Smooth muscle cell of the brain vasculature (primary cell): Measurements from ENCODE around the gene GPR148.

Source experiments
- DNase-seq: peaks from one replicate; pipeline ENCODE4 v3.0.0-alpha.2; 2012; ENCODE audit warnings: low read depth, low spot score

The GPR148 gene

DNA sequence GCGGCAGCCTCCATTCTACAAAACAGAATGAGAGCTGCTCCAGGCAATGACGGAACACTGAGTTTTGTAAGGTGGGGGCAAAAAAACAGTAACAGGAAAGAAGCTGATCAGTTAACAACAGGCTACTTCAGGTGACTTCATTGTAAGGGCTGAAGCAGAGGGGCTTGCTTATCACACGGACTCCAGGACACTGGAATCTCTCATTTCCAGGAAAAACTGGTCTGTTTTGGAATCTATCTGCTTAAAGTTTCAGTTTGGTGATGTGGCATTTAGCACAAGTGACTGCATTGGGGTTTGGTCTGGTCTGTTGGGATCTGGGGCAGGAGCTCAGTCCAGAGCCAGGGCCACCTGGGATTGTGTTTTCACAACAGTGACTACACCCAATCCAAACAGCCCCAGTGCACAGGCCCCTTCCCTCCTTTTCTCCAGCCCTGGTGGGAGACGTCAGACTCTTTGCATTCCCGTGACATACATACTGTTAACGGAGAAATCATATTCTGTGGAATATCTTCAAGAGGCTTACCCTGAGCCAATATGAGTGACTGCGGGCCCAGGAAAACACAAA, 40.6 kb downstream of the GPR148 start:
- no peak for DNase-seq

DNA sequence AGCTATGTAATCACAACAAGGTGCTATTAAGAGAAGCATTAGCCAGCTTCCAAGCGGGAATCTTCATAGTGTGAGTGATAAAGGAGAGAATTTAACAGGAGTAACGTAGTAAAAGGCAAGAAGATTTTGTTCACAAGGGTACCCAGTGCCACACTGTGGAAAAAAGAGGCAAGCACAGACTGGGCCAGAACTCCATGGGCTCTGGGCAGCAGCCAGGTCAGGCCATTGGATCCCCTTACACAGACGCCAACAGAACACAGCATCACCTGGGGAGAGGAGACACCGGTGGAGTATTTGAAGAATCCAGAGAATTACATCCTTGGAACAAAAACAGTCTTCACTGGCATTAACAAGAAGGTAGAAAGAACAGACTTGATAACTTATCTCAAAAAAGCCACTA, 47.7 kb downstream of the GPR148 start:
- DNase-seq, result no peak

DNA sequence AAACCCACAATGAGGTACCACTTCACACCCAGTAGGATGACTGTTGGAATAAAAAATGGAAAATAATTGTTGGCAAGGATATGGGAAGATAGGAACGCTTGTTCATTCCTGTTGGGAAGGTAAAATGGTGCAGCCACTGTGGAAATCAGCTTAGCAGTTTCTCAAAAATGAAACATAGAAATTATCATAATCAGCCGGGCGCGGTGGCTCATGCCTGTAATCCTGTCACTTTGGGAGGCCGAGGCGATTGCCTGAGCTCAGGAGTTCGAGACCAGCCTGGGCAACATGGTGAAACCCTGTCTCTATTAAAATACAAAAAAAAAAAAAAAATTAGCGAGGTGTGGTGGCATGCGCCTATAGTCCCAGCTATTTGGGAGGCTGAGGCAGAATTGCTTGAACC, 49.9 kb downstream of the GPR148 start:
- DNase-seq, result no peak
